ENCODE results near the gene ENO4.

The ENO4 gene

DNA sequence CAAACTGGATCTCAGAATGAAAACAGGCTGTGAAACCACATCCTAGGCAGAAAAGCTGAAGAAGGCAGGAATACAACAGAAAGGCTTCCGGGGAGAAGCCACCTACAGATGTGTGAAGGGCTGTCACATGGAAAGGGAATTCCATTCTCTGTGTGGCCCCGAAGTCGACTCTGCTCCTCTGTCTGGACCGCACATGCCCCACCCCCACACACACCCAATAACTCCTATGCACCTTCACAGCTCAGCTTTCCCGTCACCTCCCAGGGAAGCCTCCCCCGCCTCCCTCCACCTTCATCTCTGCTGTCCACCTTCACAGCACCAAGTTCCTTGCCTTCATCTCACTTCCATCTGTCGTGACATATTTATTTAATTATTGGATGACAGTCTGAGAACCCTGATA lies 23.4 kb upstream of the ENO4 start:
- no peak overlapping the region for H3K4me3 ChIP-seq (ENCODE audit: low read length)

GRCh38 chr10:116826803-116827202 lies 22.5 kb upstream of the ENO4 start:
- no peaks in the 10 kb centered on the region for H3K79me2 ChIP-seq (ENCODE audit: low read length)
- no peaks in the 10 kb centered on the region for H3K27me3 ChIP-seq (ENCODE audit: low read depth, low read length)
- no peaks in the 10 kb centered on the region for H3K4me1 ChIP-seq (ENCODE audit: low read length)
- H3K27ac ChIP-seq (ENCODE audit: low read length): no peak overlapping the region
- no peak for TF ChIP-seq EZH2phosphoT487 (IDR thresholded peaks at IDR 0.05; ENCODE audit: low read depth)
- TF ChIP-seq, protein P1, sequence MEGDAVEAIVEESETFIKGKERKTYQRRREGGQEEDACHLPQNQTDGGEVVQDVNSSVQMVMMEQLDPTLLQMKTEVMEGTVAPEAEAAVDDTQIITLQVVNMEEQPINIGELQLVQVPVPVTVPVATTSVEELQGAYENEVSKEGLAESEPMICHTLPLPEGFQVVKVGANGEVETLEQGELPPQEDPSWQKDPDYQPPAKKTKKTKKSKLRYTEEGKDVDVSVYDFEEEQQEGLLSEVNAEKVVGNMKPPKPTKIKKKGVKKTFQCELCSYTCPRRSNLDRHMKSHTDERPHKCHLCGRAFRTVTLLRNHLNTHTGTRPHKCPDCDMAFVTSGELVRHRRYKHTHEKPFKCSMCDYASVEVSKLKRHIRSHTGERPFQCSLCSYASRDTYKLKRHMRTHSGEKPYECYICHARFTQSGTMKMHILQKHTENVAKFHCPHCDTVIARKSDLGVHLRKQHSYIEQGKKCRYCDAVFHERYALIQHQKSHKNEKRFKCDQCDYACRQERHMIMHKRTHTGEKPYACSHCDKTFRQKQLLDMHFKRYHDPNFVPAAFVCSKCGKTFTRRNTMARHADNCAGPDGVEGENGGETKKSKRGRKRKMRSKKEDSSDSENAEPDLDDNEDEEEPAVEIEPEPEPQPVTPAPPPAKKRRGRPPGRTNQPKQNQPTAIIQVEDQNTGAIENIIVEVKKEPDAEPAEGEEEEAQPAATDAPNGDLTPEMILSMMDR (IDR thresholded peaks at IDR 0.05; ENCODE audit: low read depth, low read length): no peak
- H3K36me3 ChIP-seq (replicated peaks; ENCODE audit: low read depth, low read length): no peaks in the 10 kb centered on the region
- no peaks in the 10 kb centered on the region for H4K20me1 ChIP-seq (ENCODE audit: insufficient read depth, low read length)
- no peak overlapping the region for H3K4me3 ChIP-seq (ENCODE audit: low read length)
- no peak overlapping the region for H3K9ac ChIP-seq (ENCODE audit: low read length)
- no peak overlapping the region for H3K4me2 ChIP-seq (ENCODE audit: low read length)
- H2AFZ ChIP-seq (ENCODE audit: low read depth, low read length): no peak overlapping the region
- no peaks in the 10 kb centered on the region for H3K9me3 ChIP-seq (ENCODE audit: insufficient read depth, low read length)

More for the DNA sequence above, 23.4 kb upstream of the ENO4 start:
- Histone ChIP-seq H3K4me1 (ENCODE audit: low read length) (no peaks in the 10 kb centered on the region), H3K27me3 (ENCODE audit: low read depth, low read length) (no peaks in the 10 kb centered on the region), H3K9me3 (ENCODE audit: insufficient read depth, low read length) (no peaks in the 10 kb centered on the region), H3K79me2 (ENCODE audit: low read length) (no peaks in the 10 kb centered on the region), H2AFZ (ENCODE audit: low read depth, low read length) (no peak overlapping the region), H4K20me1 (ENCODE audit: insufficient read depth, low read length) (no peaks in the 10 kb centered on the region), H3K9ac (ENCODE audit: low read length) (no peak overlapping the region), H3K27ac (ENCODE audit: low read length) (no peak overlapping the region), H3K4me2 (ENCODE audit: low read length) (no peak overlapping the region), H3K36me3 (replicated peaks; ENCODE audit: low read depth, low read length) (no peaks in the 10 kb centered on the region)
- TF ChIP-seq EZH2phosphoT487 (IDR thresholded peaks at IDR 0.05; ENCODE audit: low read depth): no peak
- TF ChIP-seq, protein P1 (IDR thresholded peaks at IDR 0.05; ENCODE audit: low read depth, low read length): no peak

DNA sequence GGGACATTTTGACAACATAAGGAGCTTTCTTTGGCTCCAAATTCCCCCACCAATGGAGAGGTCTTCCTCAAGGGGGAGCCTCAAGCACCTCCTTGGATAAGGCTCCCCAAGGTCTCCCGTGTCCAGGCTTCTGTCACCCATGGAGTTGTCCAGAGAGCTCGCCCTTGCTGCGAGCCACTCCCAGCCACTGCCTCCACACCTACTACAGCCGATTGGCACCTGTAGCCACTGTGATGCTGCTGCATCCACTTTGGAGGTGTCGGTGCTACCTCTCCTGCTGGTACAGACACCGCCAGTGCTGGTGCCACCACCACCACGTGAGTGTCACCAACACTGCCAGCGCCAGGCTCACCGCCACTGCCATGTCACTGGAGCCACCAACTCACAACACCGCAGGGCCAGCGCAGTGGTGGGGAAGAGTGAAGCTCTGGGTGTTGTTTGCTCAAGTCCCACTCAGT lies 22.1 kb upstream of the ENO4 start:
- TF ChIP-seq EZH2phosphoT487 (IDR thresholded peaks at IDR 0.05; ENCODE audit: low read depth): no peak
- TF ChIP-seq, protein P1 (IDR thresholded peaks at IDR 0.05; ENCODE audit: low read depth, low read length): 0 out of 2 replicates have a peak, but pooled peaks have one; percentile 4
- no peaks in the 10 kb centered on the region for H4K20me1 ChIP-seq (ENCODE audit: insufficient read depth, low read length)
- no peak overlapping the region for H3K27ac ChIP-seq (ENCODE audit: low read length)
- no peak overlapping the region for H2AFZ ChIP-seq (ENCODE audit: low read depth, low read length)
- H3K4me2 ChIP-seq (ENCODE audit: low read length): no peak overlapping the region
- H3K4me1 ChIP-seq (ENCODE audit: low read length): no peaks in the 10 kb centered on the region
- no peaks in the 10 kb centered on the region for H3K36me3 ChIP-seq (replicated peaks; ENCODE audit: low read depth, low read length)
- H3K9me3 ChIP-seq (ENCODE audit: insufficient read depth, low read length): no peaks in the 10 kb centered on the region
- no peak overlapping the region for H3K4me3 ChIP-seq (ENCODE audit: low read length)
- H3K9ac ChIP-seq (ENCODE audit: low read length): no peak overlapping the region
- H3K27me3 ChIP-seq (ENCODE audit: low read depth, low read length): no peaks in the 10 kb centered on the region
- no peaks in the 10 kb centered on the region for H3K79me2 ChIP-seq (ENCODE audit: low read length)

DNA sequence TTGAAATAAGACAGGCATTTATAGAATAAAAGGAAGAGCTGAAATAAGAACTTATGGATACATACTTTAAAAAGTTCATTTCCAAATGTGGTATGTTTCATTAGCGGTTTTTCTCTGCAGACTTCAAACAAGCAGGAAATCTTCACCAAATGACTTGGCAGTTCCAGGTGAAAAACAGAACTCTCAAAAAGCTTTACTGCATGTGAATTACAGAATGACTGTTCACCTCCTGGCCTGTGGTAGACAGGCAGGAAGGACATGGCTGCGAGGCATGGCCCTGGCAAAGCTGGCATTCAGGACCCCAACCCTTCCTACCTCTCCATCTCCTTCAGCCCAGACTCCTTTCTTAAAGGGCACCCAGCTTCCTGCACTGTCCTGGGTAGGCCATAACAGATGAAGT lies 21.2 kb upstream of the ENO4 start:
- no peaks in the 10 kb centered on the region for H3K4me1 ChIP-seq (ENCODE audit: low read length)
- H3K27me3 ChIP-seq (ENCODE audit: low read depth, low read length): no peaks in the 10 kb centered on the region
- H4K20me1 ChIP-seq (ENCODE audit: insufficient read depth, low read length): no peaks in the 10 kb centered on the region
- H3K4me3 ChIP-seq (ENCODE audit: low read length): no peak overlapping the region
- no peaks in the 10 kb centered on the region for H3K79me2 ChIP-seq (ENCODE audit: low read length)
- H3K4me2 ChIP-seq (ENCODE audit: low read length): no peak overlapping the region
- H2AFZ ChIP-seq (ENCODE audit: low read depth, low read length): no peak overlapping the region
- H3K36me3 ChIP-seq (replicated peaks; ENCODE audit: low read depth, low read length): no peaks in the 10 kb centered on the region
- TF ChIP-seq, protein P1 (IDR thresholded peaks at IDR 0.05; ENCODE audit: low read depth, low read length): no peak
- no peak for TF ChIP-seq EZH2phosphoT487 (IDR thresholded peaks at IDR 0.05; ENCODE audit: low read depth)
- no peak overlapping the region for H3K27ac ChIP-seq (ENCODE audit: low read length)
- H3K9ac ChIP-seq (ENCODE audit: low read length): no peak overlapping the region
- no peaks in the 10 kb centered on the region for H3K9me3 ChIP-seq (ENCODE audit: insufficient read depth, low read length)

All from OCI-LY3 (cell line).